Measurements from ENCODE around the gene KCNK6.

The KCNK6 gene

DNA sequence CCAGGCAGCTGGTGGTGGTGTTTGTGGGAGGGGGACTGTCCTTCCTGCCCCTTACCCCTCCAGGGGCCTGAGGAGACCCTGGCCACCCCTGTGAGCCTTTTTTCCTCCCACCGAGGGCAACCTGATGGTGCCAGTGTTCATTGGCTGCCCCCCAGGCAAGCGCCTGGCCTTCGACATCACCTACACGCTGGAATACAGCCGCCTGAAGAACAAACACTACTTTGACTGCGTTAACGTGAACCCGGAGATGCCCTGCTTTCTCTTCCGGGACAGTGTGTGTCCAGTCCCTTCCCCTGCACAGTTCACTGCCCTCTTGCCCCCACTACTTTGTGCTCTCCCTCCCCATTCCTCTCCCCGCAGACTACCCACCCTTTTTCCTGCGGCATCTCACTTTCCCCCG, 47.4 kb downstream of the KCNK6 start:
- DNase-seq (ENCODE audit: low read depth in 1 of 2, low spot score in 1 of 2) = no peak
- no peak overlapping the region for H3K4me3 ChIP-seq (replicated peaks; ENCODE audit: insufficient read depth, low read length)
- H3K27me3 ChIP-seq (ENCODE audit: insufficient read depth, poor library complexity, severe bottlenecking) = peaks cover 3% of the 10 kb centered on the region
- TF ChIP-seq POLR2AphosphoS5 (IDR thresholded peaks at IDR 0.05; ENCODE audit: low read depth) = no peak
- TF ChIP-seq, protein P1, sequence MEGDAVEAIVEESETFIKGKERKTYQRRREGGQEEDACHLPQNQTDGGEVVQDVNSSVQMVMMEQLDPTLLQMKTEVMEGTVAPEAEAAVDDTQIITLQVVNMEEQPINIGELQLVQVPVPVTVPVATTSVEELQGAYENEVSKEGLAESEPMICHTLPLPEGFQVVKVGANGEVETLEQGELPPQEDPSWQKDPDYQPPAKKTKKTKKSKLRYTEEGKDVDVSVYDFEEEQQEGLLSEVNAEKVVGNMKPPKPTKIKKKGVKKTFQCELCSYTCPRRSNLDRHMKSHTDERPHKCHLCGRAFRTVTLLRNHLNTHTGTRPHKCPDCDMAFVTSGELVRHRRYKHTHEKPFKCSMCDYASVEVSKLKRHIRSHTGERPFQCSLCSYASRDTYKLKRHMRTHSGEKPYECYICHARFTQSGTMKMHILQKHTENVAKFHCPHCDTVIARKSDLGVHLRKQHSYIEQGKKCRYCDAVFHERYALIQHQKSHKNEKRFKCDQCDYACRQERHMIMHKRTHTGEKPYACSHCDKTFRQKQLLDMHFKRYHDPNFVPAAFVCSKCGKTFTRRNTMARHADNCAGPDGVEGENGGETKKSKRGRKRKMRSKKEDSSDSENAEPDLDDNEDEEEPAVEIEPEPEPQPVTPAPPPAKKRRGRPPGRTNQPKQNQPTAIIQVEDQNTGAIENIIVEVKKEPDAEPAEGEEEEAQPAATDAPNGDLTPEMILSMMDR (IDR thresholded peaks at IDR 0.05; ENCODE audit: insufficient read depth, low read length) = no peak
- no peak overlapping the region for H3K27ac ChIP-seq (replicated peaks)

DNA sequence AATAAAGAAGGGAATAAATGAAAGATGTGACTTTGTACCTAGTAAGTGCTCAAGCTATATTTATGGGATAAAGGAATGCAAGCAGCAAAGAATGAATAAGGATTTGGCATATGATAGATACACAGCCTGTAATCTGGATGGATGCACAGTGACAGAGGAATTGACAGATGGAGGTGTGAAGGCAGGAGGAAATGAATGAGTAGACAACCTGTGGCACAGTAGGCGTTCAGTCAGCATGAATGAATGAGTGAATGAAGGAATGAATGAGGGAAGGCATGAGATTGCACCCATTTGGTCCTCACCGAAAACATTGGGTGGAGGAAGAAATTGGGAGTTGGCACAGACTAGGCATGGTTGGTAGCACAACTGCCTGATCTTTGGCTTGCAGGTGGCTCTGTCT, 49.9 kb downstream of the KCNK6 start:
- no peak overlapping the region for H3K27ac ChIP-seq (replicated peaks)
- H3K4me3 ChIP-seq (replicated peaks; ENCODE audit: insufficient read depth, low read length) = no peak overlapping the region
- no peaks in the 10 kb centered on the region for H3K27me3 ChIP-seq (ENCODE audit: insufficient read depth, poor library complexity, severe bottlenecking)
- TF ChIP-seq POLR2AphosphoS5 (IDR thresholded peaks at IDR 0.05; ENCODE audit: low read depth) = no peak
- no peak for TF ChIP-seq SPI1 (IDR thresholded peaks at IDR 0.05; ENCODE audit: borderline replicate concordance, low read depth)
- TF ChIP-seq, protein P2, sequence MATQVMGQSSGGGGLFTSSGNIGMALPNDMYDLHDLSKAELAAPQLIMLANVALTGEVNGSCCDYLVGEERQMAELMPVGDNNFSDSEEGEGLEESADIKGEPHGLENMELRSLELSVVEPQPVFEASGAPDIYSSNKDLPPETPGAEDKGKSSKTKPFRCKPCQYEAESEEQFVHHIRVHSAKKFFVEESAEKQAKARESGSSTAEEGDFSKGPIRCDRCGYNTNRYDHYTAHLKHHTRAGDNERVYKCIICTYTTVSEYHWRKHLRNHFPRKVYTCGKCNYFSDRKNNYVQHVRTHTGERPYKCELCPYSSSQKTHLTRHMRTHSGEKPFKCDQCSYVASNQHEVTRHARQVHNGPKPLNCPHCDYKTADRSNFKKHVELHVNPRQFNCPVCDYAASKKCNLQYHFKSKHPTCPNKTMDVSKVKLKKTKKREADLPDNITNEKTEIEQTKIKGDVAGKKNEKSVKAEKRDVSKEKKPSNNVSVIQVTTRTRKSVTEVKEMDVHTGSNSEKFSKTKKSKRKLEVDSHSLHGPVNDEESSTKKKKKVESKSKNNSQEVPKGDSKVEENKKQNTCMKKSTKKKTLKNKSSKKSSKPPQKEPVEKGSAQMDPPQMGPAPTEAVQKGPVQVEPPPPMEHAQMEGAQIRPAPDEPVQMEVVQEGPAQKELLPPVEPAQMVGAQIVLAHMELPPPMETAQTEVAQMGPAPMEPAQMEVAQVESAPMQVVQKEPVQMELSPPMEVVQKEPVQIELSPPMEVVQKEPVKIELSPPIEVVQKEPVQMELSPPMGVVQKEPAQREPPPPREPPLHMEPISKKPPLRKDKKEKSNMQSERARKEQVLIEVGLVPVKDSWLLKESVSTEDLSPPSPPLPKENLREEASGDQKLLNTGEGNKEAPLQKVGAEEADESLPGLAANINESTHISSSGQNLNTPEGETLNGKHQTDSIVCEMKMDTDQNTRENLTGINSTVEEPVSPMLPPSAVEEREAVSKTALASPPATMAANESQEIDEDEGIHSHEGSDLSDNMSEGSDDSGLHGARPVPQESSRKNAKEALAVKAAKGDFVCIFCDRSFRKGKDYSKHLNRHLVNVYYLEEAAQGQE (IDR thresholded peaks at IDR 0.05; ENCODE audit: insufficient replicate concordance, low read depth) = no peak
- no peak for TF ChIP-seq GABPA (IDR thresholded peaks at IDR 0.05; ENCODE audit: low read depth)
- TF ChIP-seq, protein P1 (IDR thresholded peaks at IDR 0.05; ENCODE audit: insufficient read depth, low read length) = no peak
- DNase-seq (ENCODE audit: low read depth in 1 of 2, low spot score in 1 of 2) = no peak

DNA sequence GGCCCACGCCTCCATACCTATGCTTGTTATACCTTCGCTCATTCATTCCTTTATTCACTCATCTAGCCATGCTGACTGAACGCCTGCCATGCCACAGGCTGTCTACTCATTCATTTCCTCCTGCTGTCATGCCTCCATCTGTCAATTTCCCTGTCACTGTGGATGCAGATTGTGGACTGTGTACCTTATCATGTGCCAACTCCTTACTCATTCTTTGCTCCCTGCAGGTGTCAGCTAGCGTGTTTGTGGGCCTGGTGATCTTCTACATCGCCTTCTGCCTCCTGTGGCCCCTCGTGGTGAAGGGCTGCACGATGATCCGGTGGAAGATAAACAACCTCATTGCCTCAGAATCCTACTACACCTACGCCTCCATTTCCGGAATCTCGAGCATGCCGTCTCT, 50.7 kb downstream of the KCNK6 start:
- Histone ChIP-seq H3K27ac (replicated peaks) (no peak overlapping the region), H3K4me3 (replicated peaks; ENCODE audit: insufficient read depth, low read length) (no peak overlapping the region), H3K27me3 (ENCODE audit: insufficient read depth, poor library complexity, severe bottlenecking) (no peaks in the 10 kb centered on the region)
- DNase-seq (ENCODE audit: low read depth in 1 of 2, low spot score in 1 of 2) = no peak
- TF ChIP-seq, protein P2 (IDR thresholded peaks at IDR 0.05; ENCODE audit: insufficient replicate concordance, low read depth) = no peak
- TF ChIP-seq GABPA (IDR thresholded peaks at IDR 0.05; ENCODE audit: low read depth) = no peak
- TF ChIP-seq SPI1 (IDR thresholded peaks at IDR 0.05; ENCODE audit: borderline replicate concordance, low read depth) = no peak
- TF ChIP-seq POLR2AphosphoS5 (IDR thresholded peaks at IDR 0.05; ENCODE audit: low read depth) = no peak
- TF ChIP-seq, protein P1 (IDR thresholded peaks at IDR 0.05; ENCODE audit: insufficient read depth, low read length) = no peak

DNA sequence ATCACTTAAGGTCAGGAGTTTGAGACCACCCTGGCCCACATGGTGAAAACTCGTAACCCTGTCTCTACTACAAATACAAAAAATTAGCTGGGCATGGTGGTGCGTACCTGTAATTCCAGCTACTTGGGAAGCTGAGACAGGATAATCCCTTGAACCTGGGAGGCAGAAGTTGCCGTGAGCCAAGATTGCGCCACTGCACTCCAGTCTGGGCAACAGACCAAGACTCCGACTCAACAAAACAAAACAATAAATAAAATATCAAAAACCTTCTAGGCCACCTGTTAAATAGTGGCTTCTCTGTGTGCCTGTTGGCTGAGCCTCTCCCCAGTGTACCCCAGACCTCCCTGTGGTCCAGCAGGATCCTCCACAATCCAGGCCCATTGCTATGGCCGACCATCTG, 51.4 kb downstream of the KCNK6 start:
- TF ChIP-seq, protein P1 (IDR thresholded peaks at IDR 0.05; ENCODE audit: insufficient read depth, low read length) = no peak
- TF ChIP-seq, protein P2 (IDR thresholded peaks at IDR 0.05; ENCODE audit: insufficient replicate concordance, low read depth) = no peak
- no peak for TF ChIP-seq POLR2AphosphoS5 (IDR thresholded peaks at IDR 0.05; ENCODE audit: low read depth)
- TF ChIP-seq SPI1 (IDR thresholded peaks at IDR 0.05; ENCODE audit: borderline replicate concordance, low read depth) = no peak
- TF ChIP-seq GABPA (IDR thresholded peaks at IDR 0.05; ENCODE audit: low read depth) = no peak
- Histone ChIP-seq H3K27ac (replicated peaks) (no peak overlapping the region), H3K4me3 (replicated peaks; ENCODE audit: insufficient read depth, low read length) (no peak overlapping the region)

More for the DNA sequence above, 51.4 kb downstream of the KCNK6 start:
- H3K27me3 ChIP-seq (ENCODE audit: insufficient read depth, poor library complexity, severe bottlenecking) = no peaks in the 10 kb centered on the region
- DNase-seq (ENCODE audit: low read depth in 1 of 2, low spot score in 1 of 2) = no peak
